Measurements from ENCODE around the gene NEU1. TPM values are rescaled to one million over a fixed set of nuclear protein-coding genes. Genes with fewer than 3 reads are reported as not detected.

The NEU1 gene
- total RNA-seq, 2 donors from 2014 or later: 27.1 to 29.6 TPM

Other genes with a start within 250 kb of the NEU1 start
- 10 to 100 TPM in 1 of 2 donors, 1 to 10 TPM in 1; 8.1 to 13.2 TPM for gene AIF1, start 247.6 kb downstream of the NEU1 start, total RNA-seq
- gene PRRC2A, start 242.1 kb downstream of the NEU1 start, total RNA-seq: 100 to 1,000 TPM; 210 to 213 TPM
- gene BAG6, start 210.2 kb downstream of the NEU1 start, total RNA-seq: 100 to 1,000 TPM; 229 to 233 TPM
- gene APOM, start 206.9 kb downstream of the NEU1 start, total RNA-seq: 1 to 10 TPM; 2.9 to 4.0 TPM
- gene C6orf47, start 202.0 kb downstream of the NEU1 start, total RNA-seq: 10 to 100 TPM; 13.3 to 16.9 TPM
- gene GPANK1, start 197.8 kb downstream of the NEU1 start, total RNA-seq: 10 to 100 TPM in 1 of 2 donors, 1 to 10 TPM in 1; 9.2 to 11.9 TPM
- gene CSNK2B, start 196.7 kb downstream of the NEU1 start, total RNA-seq: 100 to 1,000 TPM; 104 to 107 TPM
- gene LY6G5B, start 192.8 kb downstream of the NEU1 start, total RNA-seq: 10 to 100 TPM; 27.6 to 32.7 TPM
- gene LY6G5C, start 181.8 kb downstream of the NEU1 start, total RNA-seq: 1 to 10 TPM; 3.8 to 4.6 TPM
- gene ABHD16A, start 159.5 kb downstream of the NEU1 start, total RNA-seq: 10 to 100 TPM; 57.8 to 75.1 TPM
- gene LY6G6F, start 156.0 kb downstream of the NEU1 start, total RNA-seq: 10 to 100 TPM in 1 of 2 donors, 1 to 10 TPM in 1; 1.6 to 29.1 TPM
- gene LY6G6D, start 147.5 kb downstream of the NEU1 start, total RNA-seq: not detected
- gene LY6G6C, start 141.1 kb downstream of the NEU1 start, total RNA-seq: not detected
- 100 to 1,000 TPM in 1 of 2 donors, 1 to 10 TPM in 1; 3.4 to 129 TPM for gene MPIG6B, start 139.4 kb downstream of the NEU1 start, total RNA-seq
- 1 to 10 TPM; 4.7 to 7.3 TPM for gene DDAH2, start 133.5 kb downstream of the NEU1 start, total RNA-seq
- gene CLIC1, start 126.3 kb downstream of the NEU1 start, total RNA-seq: 100 to 1,000 TPM; 145 to 152 TPM
- 10 to 100 TPM; 12.9 to 18.3 TPM for gene MSH5, start 122.8 kb downstream of the NEU1 start, total RNA-seq
- 1 to 10 TPM; 3.6 to 4.2 TPM for gene SAPCD1, start 100.2 kb downstream of the NEU1 start, total RNA-seq
- 1 to 10 TPM; 2.8 to 2.9 TPM for gene VWA7, start 85.5 kb downstream of the NEU1 start, total RNA-seq
- 10 to 100 TPM; 58.0 to 73.7 TPM for gene VARS1, start 67.1 kb downstream of the NEU1 start, total RNA-seq
- gene LSM2, start 55.9 kb downstream of the NEU1 start, total RNA-seq: 10 to 100 TPM; 20.9 to 22.5 TPM
- gene HSPA1L, start 47.5 kb downstream of the NEU1 start, total RNA-seq: 1 to 10 TPM; 3.4 to 3.5 TPM
- gene HSPA1A, start 47.3 kb downstream of the NEU1 start, total RNA-seq: 10 to 100 TPM; 15.1 to 20.2 TPM
- gene HSPA1B, start 35.1 kb downstream of the NEU1 start, total RNA-seq: 10 to 100 TPM; 18.0 to 20.5 TPM
- gene SLC44A4, start 16.2 kb upstream of the NEU1 start, total RNA-seq: under 1 TPM; 0.10 to 0.13 TPM
- 10 to 100 TPM; 40.4 to 46.2 TPM for gene EHMT2, start 34.9 kb upstream of the NEU1 start, total RNA-seq
- under 1 TPM; 0.50 to 0.96 TPM for gene ZBTB12, start 39.3 kb upstream of the NEU1 start, total RNA-seq
- gene C2, start 64.9 kb upstream of the NEU1 start, total RNA-seq: 1 to 10 TPM in 1 of 2 donors, not detected in 1; 2.1 TPM
- gene CFB, start 83.3 kb upstream of the NEU1 start, total RNA-seq: under 1 TPM in 1 of 2 donors, not detected in 1; 0.65 TPM
- 10 to 100 TPM; 45.8 to 46.2 TPM for gene NELFE, start 96.2 kb upstream of the NEU1 start, total RNA-seq
- 10 to 100 TPM; 85.5 to 94.5 TPM for gene SKIC2, start 96.4 kb upstream of the NEU1 start, total RNA-seq
- 10 to 100 TPM; 31.9 to 35.0 TPM for gene DXO, start 109.3 kb upstream of the NEU1 start, total RNA-seq
- 1 to 10 TPM; 3.8 to 5.4 TPM for gene C4A, start 119.2 kb upstream of the NEU1 start, total RNA-seq
- 1 to 10 TPM; 2.2 to 3.7 TPM for gene C4B, start 152.0 kb upstream of the NEU1 start, total RNA-seq
- gene CYP21A2, start 175.6 kb upstream of the NEU1 start, total RNA-seq: under 1 TPM; 0.35 to 0.76 TPM
- 10 to 100 TPM in 1 of 2 donors, 1 to 10 TPM in 1; 7.3 to 11.4 TPM for gene TNXB, start 246.5 kb upstream of the NEU1 start, total RNA-seq